CD4-positive, alpha-beta T cell (primary cell): ENCODE measurements around the gene ZNF568. TPM values are rescaled to one million over a fixed set of nuclear protein-coding genes. Genes with fewer than 3 reads are reported as not detected.

Experiments
- ATAC-seq: fragments of 200-7000 bp; cut with Tn5 transposase; one replicate; pipeline ENCODE4 v1.10.0; 2022; ENCODE audit warnings: mild to moderate bottlenecking; ENCODE audit not compliant: poor library complexity
- CTCF ChIA-PET: fragments of 350-600 bp; sonication (Branson Sonifier 250); formaldehyde crosslinking; loops from one replicate; lab custom pipeline; 2021; ENCODE audit warnings: antibody characterized with exemption, inconsistent platforms; lab: Charles Lee
- POLR2A ChIA-PET: fragments of 350-600 bp; sonication (Branson Sonifier 250); formaldehyde crosslinking; loops from one replicate; lab custom pipeline; 2021; ENCODE audit warnings: antibody characterized with exemption, inconsistent platforms; lab: Charles Lee
- DNase-seq, 14 experiments: peaks; one replicate each; pipeline ENCODE4 v3.0.0-alpha.2; 2013 to 2020; ENCODE audit warnings: mixed read lengths in 2 of 14
- H3K27ac ChIP-seq, 2 donors: one replicate each; pipeline versions ENCODE4 v1.5.1 to v1.7.0; 2013; ENCODE audit warnings: low read length in 2 of 2, low read depth in 1 of 2, mild to moderate bottlenecking in 1 of 2
- H3K27me3 ChIP-seq, 2 experiments: 1 replicate in 1 of 2; 2 replicates in 1 of 2; pipeline versions ENCODE4 v1.6.1 to v1.7.0; 2013; ENCODE audit warnings: low read length in 2 of 2, control low read depth in 1 of 2, mild to moderate bottlenecking in 1 of 2, moderate library complexity in 1 of 2; ENCODE audit not compliant: insufficient read depth in 2 of 2, control insufficient read depth in 1 of 2
- H3K36me3 ChIP-seq: one replicate; pipeline ENCODE4 v1.6.1; 2013; ENCODE audit warnings: low read length, control low read depth; ENCODE audit not compliant: insufficient read depth
- H3K4me1 ChIP-seq: one replicate; pipeline ENCODE4 v1.6.1; 2013; ENCODE audit warnings: low read length, control low read depth; ENCODE audit not compliant: insufficient read depth
- H3K4me3 ChIP-seq: one replicate; pipeline ENCODE4 v1.5.1; 2013; ENCODE audit warnings: mild to moderate bottlenecking, low read length, moderate library complexity
- H3K9me3 ChIP-seq, 2 experiments: 1 replicate in 1 of 2; 2 replicates in 1 of 2; pipeline versions ENCODE4 v1.6.1 to v1.7.0; 2013; ENCODE audit warnings: low read length in 2 of 2, mild to moderate bottlenecking in 2 of 2, control low read depth in 1 of 2, moderate library complexity in 1 of 2; ENCODE audit not compliant: control insufficient read depth in 1 of 2, insufficient read depth in 1 of 2
- H3K27ac Mint-ChIP-seq: one replicate; pipeline ENCODE4 v1.8.0; 2020; ENCODE audit warnings: mixed read lengths
- H3K27me3 Mint-ChIP-seq: one replicate; pipeline ENCODE4 v1.8.0; 2021; ENCODE audit warnings: mixed read lengths
- H3K36me3 Mint-ChIP-seq: one replicate; pipeline ENCODE4 v1.8.0; 2021; ENCODE audit warnings: low read depth, mixed read lengths
- H3K4me1 Mint-ChIP-seq: one replicate; pipeline ENCODE4 v1.8.0; 2021; ENCODE audit warnings: low read depth, mixed read lengths
- H3K4me3 Mint-ChIP-seq: one replicate; pipeline ENCODE4 v1.8.0; 2020; ENCODE audit warnings: mild to moderate bottlenecking, mixed read lengths
- H3K9me3 Mint-ChIP-seq: one replicate; pipeline ENCODE4 v1.8.0; 2020; ENCODE audit warnings: mixed read lengths
- CTCF ChIP-seq: fragments of 200-600 bp; IDR thresholded peaks from one replicate; pipeline ENCODE4 v1.8.0; 2022; ENCODE audit warnings: antibody characterized with exemption, mild to moderate bottlenecking
- intact Hi-C, 2 experiments: fragments of 100-400 bp; cut with DNase I in 1 of 2; cut with micrococcal nuclease in 1 of 2; formaldehyde crosslinking; loops; one replicate each; pipeline versions ENCODE4 v1.15.1 to v1.9.0; 2023 to 2025; cut with DNase I, micrococcal nuclease
- total RNA-seq, 174 experiments: library from RNA in 2 of 174; stranded (reverse) in 2 of 174; gene quantifications; one replicate each; pipeline ENCODE4 v1.2.3 and lab custom pipeline; 2021 to 2026

Gene ZNF568
- total RNA-seq, 2 experiments from 2014 or later: 3.0 to 4.2 TPM

GRCh38 chr19:36891768-36892357 is 24.3 kb upstream of the ZNF568 start:
- Histone ChIP-seq H3K4me1 (no peaks in the 10 kb centered on the region), H3K9me3 (peaks cover 36 to 94% of the 10 kb centered on the region in 2 experiments), H3K4me3 (no peak overlapping the region), H3K36me3 (peaks cover 42% of the 10 kb centered on the region), H3K27ac (no peak overlapping the region), H3K27me3 (no peaks in the 10 kb centered on the region)
- ATAC-seq: no peak
- Mint-ChIP-seq H3K4me1 (no peaks in the 10 kb centered on the region), H3K27ac (no peak overlapping the region), H3K27me3 (no peaks in the 10 kb centered on the region), H3K9me3 (peaks cover 23% of the 10 kb centered on the region), H3K4me3 (no peak overlapping the region), H3K36me3 (peaks cover 97% of the 10 kb centered on the region)
- intact Hi-C loops: no loop called here
- TF ChIP-seq CTCF: no peak
- no peak for DNase-seq
- ChIA-PET CTCF (no interaction called here), POLR2A (no interaction called here)

- CTCF ChIA-PET: no interaction called here
- Mint-ChIP-seq H3K4me1 (no peaks in the 10 kb centered on the region), H3K9me3 (peaks cover 28% of the 10 kb centered on the region), H3K27ac (no peak overlapping the region), H3K27me3 (no peaks in the 10 kb centered on the region), H3K36me3 (peaks cover 96% of the 10 kb centered on the region), H3K4me3 (no peak overlapping the region)
- POLR2A ChIA-PET: no interaction called here
- no peak for DNase-seq
- intact Hi-C loops: no loop called here
- TF ChIP-seq CTCF: no peak
- H3K36me3 ChIP-seq: peaks cover 65% of the 10 kb centered on the region
- no peak overlapping the region for H3K27ac ChIP-seq
- no peak for ATAC-seq
- H3K9me3 ChIP-seq: peaks cover 39 to 89% of the 10 kb centered on the region in 2 experiments
- no peaks in the 10 kb centered on the region for H3K27me3 ChIP-seq
- no peak overlapping the region for H3K4me3 ChIP-seq
- H3K4me1 ChIP-seq: no peaks in the 10 kb centered on the region
Observed at GRCh38 chr19:36894849-36895383, 21.2 kb upstream of the ZNF568 start.

GRCh38 chr19:36898422-36898821 is 17.7 kb upstream of the ZNF568 start:
- Histone ChIP-seq H3K4me1 (no peaks in the 10 kb centered on the region), H3K27me3 (no peaks in the 10 kb centered on the region), H3K36me3 (peaks cover 52% of the 10 kb centered on the region), H3K27ac (no peak overlapping the region), H3K9me3 (peaks cover 47 to 81% of the 10 kb centered on the region in 2 experiments), H3K4me3 (no peak overlapping the region)
- Mint-ChIP-seq H3K4me1 (no peaks in the 10 kb centered on the region), H3K9me3 (peaks cover 24% of the 10 kb centered on the region), H3K27ac (no peak overlapping the region), H3K27me3 (no peaks in the 10 kb centered on the region), H3K36me3 (peaks cover 97% of the 10 kb centered on the region), H3K4me3 (no peak overlapping the region)
- ChIA-PET CTCF (no interaction called here), POLR2A (interaction anchor here (1.4 kb wide), 1 partner anchor 17 kb away, joined by 3 read pairs; the partner anchor contains the start of genes ZNF568 and ZNF829)
- DNase-seq (no peak), ATAC-seq (no peak)
- intact Hi-C loops: no loop called here
- no peak for TF ChIP-seq CTCF
